Endothelial cell (in vitro differentiated cells): ENCODE results near the gene AHI1. TPM values are rescaled to one million over a fixed set of nuclear protein-coding genes. Genes with fewer than 3 reads are reported as not detected.

Experiments
- DNase-seq: peaks from one replicate; pipeline ENCODE4 v3.0.0; 2021; ENCODE audit warnings: low spot score
- H3K27ac Mint-ChIP-seq: one replicate; pipeline ENCODE4 v1.8.0; 2021; ENCODE audit warnings: mixed read lengths, inconsistent platforms; ENCODE audit not compliant: unreplicated experiment
- H3K27me3 Mint-ChIP-seq: one replicate; pipeline ENCODE4 v1.8.0; 2021; ENCODE audit warnings: mild to moderate bottlenecking, moderate library complexity, mixed read lengths, inconsistent platforms; ENCODE audit not compliant: unreplicated experiment
- H3K36me3 Mint-ChIP-seq: one replicate; pipeline ENCODE4 v1.8.0; 2021; ENCODE audit warnings: mild to moderate bottlenecking, low read depth, mixed read lengths, inconsistent platforms; ENCODE audit not compliant: unreplicated experiment
- H3K4me1 Mint-ChIP-seq: one replicate; pipeline ENCODE4 v1.8.0; 2021; ENCODE audit warnings: mild to moderate bottlenecking, mixed read lengths, inconsistent platforms; ENCODE audit not compliant: unreplicated experiment
- H3K4me3 Mint-ChIP-seq: one replicate; pipeline ENCODE4 v1.8.0; 2021; ENCODE audit warnings: mild to moderate bottlenecking, mixed read lengths, inconsistent platforms; ENCODE audit not compliant: unreplicated experiment
- H3K9me3 Mint-ChIP-seq: one replicate; pipeline ENCODE4 v1.8.0; 2021; ENCODE audit warnings: mixed read lengths, inconsistent platforms; ENCODE audit not compliant: unreplicated experiment
- total RNA-seq: library from RNA; stranded (reverse); fragmentation: NEBNext Ultra II Directional; extraction: Animal tissue kit (Norgen Biotek cat#: 25700); gene quantifications from one replicate; pipeline ENCODE4 v1.2.1, GENCODE V29; 2021; ENCODE audit not compliant: unreplicated experiment
- TF ChIP-seq, protein P1 (sequence below): fragments of 200-600 bp; sonication (generic); IDR thresholded peaks from one replicate; pipeline ENCODE4 v1.5.0; 2021; ENCODE audit warnings: antibody characterized with exemption; ENCODE audit not compliant: unreplicated experiment

AHI1 gene
- total RNA-seq, 1 donor from 2014 or later: 12.6 TPM

DNA sequence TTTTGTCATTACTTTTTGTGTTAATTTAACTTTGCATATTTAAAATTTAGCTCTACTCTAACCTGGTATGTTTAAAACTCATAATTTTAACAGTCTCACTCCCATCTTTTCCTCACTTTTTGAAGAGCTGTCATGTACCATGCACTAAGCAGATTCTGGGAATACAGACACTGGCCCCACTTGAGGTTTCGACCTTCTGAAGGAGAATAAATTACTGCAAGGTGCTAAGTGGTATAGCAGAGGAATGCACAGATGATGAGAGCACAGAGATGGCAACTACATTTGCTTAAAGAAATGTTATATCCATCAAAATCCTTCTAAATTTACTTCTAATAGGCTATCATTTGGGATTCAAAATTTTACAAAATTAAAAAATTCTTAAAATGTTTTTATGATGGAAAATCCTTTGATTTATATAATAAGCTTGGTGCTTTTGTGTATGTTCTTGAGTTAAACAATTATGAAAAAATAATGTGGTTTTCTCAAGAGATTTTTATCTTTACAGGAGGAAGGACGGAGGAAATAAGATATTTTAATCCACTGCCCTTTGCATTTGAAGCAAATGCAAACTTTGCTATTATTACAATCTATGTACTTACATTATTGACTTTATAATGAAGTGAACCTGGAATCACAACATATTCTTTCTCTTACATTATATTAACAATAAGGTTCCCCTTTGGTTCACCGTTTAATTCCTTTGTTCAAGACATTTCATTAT lies 79.3 kb downstream of the AHI1 start:
- DNase-seq: no peak
- Mint-ChIP-seq H3K9me3 (no peaks in the 10 kb centered on the region), H3K27ac (no peak overlapping the region), H3K36me3 (no peaks in the 10 kb centered on the region), H3K27me3 (no peaks in the 10 kb centered on the region), H3K4me3 (no peak overlapping the region), H3K4me1 (no peaks in the 10 kb centered on the region)
- TF ChIP-seq, protein P1, sequence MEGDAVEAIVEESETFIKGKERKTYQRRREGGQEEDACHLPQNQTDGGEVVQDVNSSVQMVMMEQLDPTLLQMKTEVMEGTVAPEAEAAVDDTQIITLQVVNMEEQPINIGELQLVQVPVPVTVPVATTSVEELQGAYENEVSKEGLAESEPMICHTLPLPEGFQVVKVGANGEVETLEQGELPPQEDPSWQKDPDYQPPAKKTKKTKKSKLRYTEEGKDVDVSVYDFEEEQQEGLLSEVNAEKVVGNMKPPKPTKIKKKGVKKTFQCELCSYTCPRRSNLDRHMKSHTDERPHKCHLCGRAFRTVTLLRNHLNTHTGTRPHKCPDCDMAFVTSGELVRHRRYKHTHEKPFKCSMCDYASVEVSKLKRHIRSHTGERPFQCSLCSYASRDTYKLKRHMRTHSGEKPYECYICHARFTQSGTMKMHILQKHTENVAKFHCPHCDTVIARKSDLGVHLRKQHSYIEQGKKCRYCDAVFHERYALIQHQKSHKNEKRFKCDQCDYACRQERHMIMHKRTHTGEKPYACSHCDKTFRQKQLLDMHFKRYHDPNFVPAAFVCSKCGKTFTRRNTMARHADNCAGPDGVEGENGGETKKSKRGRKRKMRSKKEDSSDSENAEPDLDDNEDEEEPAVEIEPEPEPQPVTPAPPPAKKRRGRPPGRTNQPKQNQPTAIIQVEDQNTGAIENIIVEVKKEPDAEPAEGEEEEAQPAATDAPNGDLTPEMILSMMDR: no peak

DNA sequence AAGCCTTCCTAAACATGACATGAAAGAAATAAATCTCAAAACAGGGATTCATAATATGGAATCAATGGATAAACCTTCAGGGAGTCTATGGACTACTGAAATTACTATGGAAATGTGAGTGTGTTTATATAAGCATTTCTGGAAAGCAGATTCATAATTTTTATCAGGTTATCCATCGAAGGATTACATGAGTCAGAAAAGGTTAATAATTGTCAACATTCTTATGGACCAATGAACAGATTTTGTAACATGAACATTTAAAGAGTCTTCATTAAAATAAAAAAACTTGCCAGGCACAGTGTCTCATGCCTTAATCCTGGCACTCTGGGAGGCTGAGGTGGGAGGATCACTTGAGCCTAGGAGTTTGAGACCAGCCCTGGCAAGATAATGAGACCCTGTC lies 84.8 kb downstream of the AHI1 start:
- TF ChIP-seq, protein P1: no peak
- no peak overlapping the region for H3K27ac Mint-ChIP-seq
- H3K9me3 Mint-ChIP-seq: no peaks in the 10 kb centered on the region
- H3K4me1 Mint-ChIP-seq: peaks cover 5% of the 10 kb centered on the region
- DNase-seq: no peak
- no peak overlapping the region for H3K4me3 Mint-ChIP-seq
- H3K27me3 Mint-ChIP-seq: no peaks in the 10 kb centered on the region
- H3K36me3 Mint-ChIP-seq: no peaks in the 10 kb centered on the region

DNA sequence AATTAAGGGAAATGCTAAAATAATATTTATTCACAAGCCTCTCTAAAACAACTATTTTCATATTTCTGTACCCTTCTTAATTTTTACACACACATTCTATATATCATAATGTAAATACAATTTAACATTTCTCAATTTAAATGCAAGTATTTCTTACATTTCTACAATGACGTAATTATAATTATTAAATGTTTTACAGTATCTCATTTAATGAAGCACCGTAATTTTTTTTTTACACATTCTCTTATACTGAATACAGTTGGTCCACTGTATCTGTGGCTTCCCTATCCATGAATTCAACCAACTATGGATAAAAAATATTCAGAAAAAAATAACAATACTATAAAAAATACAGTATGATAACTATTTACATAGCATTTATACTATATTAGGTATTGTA lies 85.7 kb downstream of the AHI1 start:
- Mint-ChIP-seq H3K27me3 (no peaks in the 10 kb centered on the region), H3K9me3 (no peaks in the 10 kb centered on the region), H3K36me3 (no peaks in the 10 kb centered on the region), H3K27ac (no peak overlapping the region), H3K4me3 (no peak overlapping the region), H3K4me1 (peaks cover 5% of the 10 kb centered on the region)
- TF ChIP-seq, protein P1: no peak
- DNase-seq: no peak

DNA sequence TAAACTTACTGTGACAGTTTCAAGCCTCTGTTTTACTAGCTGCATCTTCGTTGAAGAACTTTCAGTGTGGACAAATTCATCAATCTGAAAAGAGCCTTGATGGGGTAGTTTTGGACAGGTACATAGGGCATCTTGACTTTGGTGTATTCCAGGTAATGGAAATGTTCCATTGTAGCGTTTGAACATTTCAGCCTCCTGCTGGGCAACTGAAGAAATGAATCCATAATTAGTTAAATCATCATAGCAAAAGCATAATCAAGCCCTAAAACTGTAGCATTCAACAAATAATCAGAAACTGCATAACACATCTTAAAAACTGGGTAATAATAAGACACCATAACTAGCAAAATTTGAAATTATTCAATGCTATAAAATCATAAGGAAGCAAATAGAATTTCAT lies 86.2 kb downstream of the AHI1 start:
- no peaks in the 10 kb centered on the region for H3K36me3 Mint-ChIP-seq
- H3K4me3 Mint-ChIP-seq: no peak overlapping the region
- no peaks in the 10 kb centered on the region for H3K9me3 Mint-ChIP-seq
- TF ChIP-seq, protein P1: peak; percentile 64
- H3K4me1 Mint-ChIP-seq: peaks cover 5% of the 10 kb centered on the region
- H3K27me3 Mint-ChIP-seq: no peaks in the 10 kb centered on the region
- DNase-seq: no peak
- H3K27ac Mint-ChIP-seq: no peak overlapping the region

DNA sequence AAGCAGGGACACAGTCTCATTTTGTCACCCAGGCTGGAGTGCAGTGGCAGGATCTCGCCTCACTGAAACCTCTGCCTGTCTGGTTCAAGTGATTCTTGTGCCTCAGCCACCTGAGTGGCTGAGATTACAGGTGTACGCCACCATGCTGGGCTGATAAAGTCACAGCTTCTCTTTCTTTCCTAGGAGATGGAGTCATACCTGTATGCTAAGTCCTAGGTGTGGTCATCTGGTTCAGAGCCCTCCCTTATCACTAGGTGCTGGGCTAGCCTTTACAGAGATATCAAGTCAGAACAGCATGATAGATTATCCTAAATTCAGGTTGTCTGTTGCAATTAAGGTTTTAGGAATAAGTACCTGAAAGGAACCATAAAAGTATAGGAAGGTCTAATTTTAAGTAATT lies 86.7 kb downstream of the AHI1 start:
- DNase-seq: no peak
- Mint-ChIP-seq H3K4me1 (peaks cover 5% of the 10 kb centered on the region), H3K36me3 (no peaks in the 10 kb centered on the region), H3K4me3 (no peak overlapping the region), H3K27ac (no peak overlapping the region), H3K27me3 (no peaks in the 10 kb centered on the region), H3K9me3 (no peaks in the 10 kb centered on the region)
- TF ChIP-seq, protein P1: no peak
